SK-N-SH treated with all-trans-retinoic acid at 6 μM for 48 hours (cell line): Measurements from ENCODE around the gene MST1.

Source experiments
- ARNTL ChIP-seq: fragments of 450-650 bp; formaldehyde crosslinking; IDR thresholded peaks from 2 replicates; pipeline ENCODE4 v1.5.0; 2020; ENCODE audit warnings: low read depth, mild to moderate bottlenecking, moderate library complexity, borderline replicate concordance
- ESRRG ChIP-seq: fragments of 250-450 bp; sonication (Bioruptor Pico); IDR thresholded peaks from 2 replicates; pipeline ENCODE4 v1.6.1; 2021; ENCODE audit warnings: mild to moderate bottlenecking
- PPARA ChIP-seq: fragments of 250-450 bp; sonication (Bioruptor Pico); IDR thresholded peaks from 2 replicates; pipeline ENCODE4 v1.5.0; 2020; ENCODE audit warnings: mild to moderate bottlenecking, borderline replicate concordance
- RARB ChIP-seq: fragments of 250-450 bp; sonication (Bioruptor Pico); IDR thresholded peaks from 2 replicates; pipeline ENCODE4 v1.8.0; 2021; ENCODE audit warnings: mild to moderate bottlenecking, moderate library complexity
- SNAI2 ChIP-seq: fragments of 250-450 bp; sonication (Bioruptor Pico); IDR thresholded peaks from 2 replicates; pipeline ENCODE4 v1.5.0; 2020; ENCODE audit warnings: mild to moderate bottlenecking, moderate library complexity
- TOX ChIP-seq: fragments of 250-450 bp; sonication (Bioruptor Pico); IDR thresholded peaks from 2 replicates; pipeline ENCODE4 v1.8.0; 2021; ENCODE audit warnings: mild to moderate bottlenecking, moderate library complexity, borderline replicate concordance
- ZFP3 ChIP-seq: fragments of 250-450 bp; sonication (Bioruptor Pico); IDR thresholded peaks from 2 replicates; pipeline ENCODE4 v1.5.0; 2020; ENCODE audit warnings: mild to moderate bottlenecking, moderate library complexity
- TF ChIP-seq, protein P1 (sequence below): fragments of 250-450 bp; sonication (Bioruptor Pico); IDR thresholded peaks from 2 replicates; pipeline ENCODE4 v1.8.0; 2021; ENCODE audit warnings: low read depth, mild to moderate bottlenecking, moderate library complexity, borderline replicate concordance
- TF ChIP-seq, protein P2 (sequence below): fragments of 250-450 bp; sonication (Bioruptor Pico); IDR thresholded peaks from 2 replicates; pipeline ENCODE4 v1.5.1; 2020; ENCODE audit warnings: low read depth, mild to moderate bottlenecking, moderate library complexity
- TF ChIP-seq, protein P3 (sequence below): fragments of 250-450 bp; sonication (Bioruptor Pico); IDR thresholded peaks from 2 replicates; pipeline ENCODE4 v1.8.0; 2020; ENCODE audit warnings: mild to moderate bottlenecking, moderate library complexity, borderline replicate concordance

DNA sequence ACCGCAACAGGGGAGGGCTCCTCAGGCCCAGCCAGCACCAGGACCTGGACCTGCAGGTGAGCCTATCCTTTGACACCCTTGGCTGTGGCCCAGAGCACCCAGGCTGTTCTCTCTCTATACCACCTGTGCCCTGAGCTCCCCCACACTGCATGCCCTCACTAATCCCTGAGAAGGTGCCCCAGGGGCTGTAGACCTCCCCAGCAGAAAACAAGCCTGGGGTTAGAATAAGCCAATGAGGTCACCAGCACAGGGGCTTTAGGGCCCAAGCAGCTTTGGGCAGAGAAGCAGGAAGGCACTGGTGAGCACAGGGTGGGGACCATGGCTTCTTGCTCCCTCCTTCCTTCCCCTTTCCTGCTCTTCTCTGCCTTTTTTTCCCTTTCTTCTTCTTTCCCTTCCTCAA lies 25.4 kb downstream of the MST1 start:
- TF ChIP-seq ESRRG (CRISPR knock-in tag) (no peak), SNAI2 (CRISPR knock-in tag) (no peak), TOX (CRISPR knock-in tag) (no peak), ARNTL (CRISPR knock-in tag) (no peak), RARB (no peak), PPARA (CRISPR knock-in tag) (no peak), ZFP3 (CRISPR knock-in tag) (no peak)
- TF ChIP-seq, protein P1, sequence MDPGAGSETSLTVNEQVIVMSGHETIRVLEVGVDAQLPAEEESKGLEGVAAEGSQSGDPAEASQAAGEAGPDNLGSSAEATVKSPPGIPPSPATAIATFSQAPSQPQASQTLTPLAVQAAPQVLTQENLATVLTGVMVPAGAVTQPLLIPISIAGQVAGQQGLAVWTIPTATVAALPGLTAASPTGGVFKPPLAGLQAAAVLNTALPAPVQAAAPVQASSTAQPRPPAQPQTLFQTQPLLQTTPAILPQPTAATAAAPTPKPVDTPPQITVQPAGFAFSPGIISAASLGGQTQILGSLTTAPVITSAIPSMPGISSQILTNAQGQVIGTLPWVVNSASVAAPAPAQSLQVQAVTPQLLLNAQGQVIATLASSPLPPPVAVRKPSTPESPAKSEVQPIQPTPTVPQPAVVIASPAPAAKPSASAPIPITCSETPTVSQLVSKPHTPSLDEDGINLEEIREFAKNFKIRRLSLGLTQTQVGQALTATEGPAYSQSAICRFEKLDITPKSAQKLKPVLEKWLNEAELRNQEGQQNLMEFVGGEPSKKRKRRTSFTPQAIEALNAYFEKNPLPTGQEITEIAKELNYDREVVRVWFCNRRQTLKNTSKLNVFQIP, result no peak
- TF ChIP-seq, protein P2, sequence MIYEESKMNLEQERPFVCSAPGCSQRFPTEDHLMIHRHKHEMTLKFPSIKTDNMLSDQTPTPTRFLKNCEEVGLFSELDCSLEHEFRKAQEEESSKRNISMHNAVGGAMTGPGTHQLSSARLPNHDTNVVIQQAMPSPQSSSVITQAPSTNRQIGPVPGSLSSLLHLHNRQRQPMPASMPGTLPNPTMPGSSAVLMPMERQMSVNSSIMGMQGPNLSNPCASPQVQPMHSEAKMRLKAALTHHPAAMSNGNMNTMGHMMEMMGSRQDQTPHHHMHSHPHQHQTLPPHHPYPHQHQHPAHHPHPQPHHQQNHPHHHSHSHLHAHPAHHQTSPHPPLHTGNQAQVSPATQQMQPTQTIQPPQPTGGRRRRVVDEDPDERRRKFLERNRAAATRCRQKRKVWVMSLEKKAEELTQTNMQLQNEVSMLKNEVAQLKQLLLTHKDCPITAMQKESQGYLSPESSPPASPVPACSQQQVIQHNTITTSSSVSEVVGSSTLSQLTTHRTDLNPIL (CRISPR knock-in tag), result no peak
- TF ChIP-seq, protein P3, sequence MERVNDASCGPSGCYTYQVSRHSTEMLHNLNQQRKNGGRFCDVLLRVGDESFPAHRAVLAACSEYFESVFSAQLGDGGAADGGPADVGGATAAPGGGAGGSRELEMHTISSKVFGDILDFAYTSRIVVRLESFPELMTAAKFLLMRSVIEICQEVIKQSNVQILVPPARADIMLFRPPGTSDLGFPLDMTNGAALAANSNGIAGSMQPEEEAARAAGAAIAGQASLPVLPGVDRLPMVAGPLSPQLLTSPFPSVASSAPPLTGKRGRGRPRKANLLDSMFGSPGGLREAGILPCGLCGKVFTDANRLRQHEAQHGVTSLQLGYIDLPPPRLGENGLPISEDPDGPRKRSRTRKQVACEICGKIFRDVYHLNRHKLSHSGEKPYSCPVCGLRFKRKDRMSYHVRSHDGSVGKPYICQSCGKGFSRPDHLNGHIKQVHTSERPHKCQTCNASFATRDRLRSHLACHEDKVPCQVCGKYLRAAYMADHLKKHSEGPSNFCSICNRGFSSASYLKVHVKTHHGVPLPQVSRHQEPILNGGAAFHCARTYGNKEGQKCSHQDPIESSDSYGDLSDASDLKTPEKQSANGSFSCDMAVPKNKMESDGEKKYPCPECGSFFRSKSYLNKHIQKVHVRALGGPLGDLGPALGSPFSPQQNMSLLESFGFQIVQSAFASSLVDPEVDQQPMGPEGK (CRISPR knock-in tag), result no peak
